Stimulated activated CD8-positive, alpha-beta memory T cell treated with anti-CD3 and anti-CD28 coated beads, Interleukin-2, amount 100 ng/mL, for 1 hour (primary cell): ENCODE data around the gene KRT36.

ENCODE experiments used
- DNase-seq, 2 donors: peaks; one replicate each; pipeline ENCODE4 v3.0.0-alpha.2; 2020; ENCODE audit warnings: low read depth in 2 of 2

KRT36 gene

GRCh38 chr17:41489531-41489930 lies at the start of gene KRT36:
Gene KRT36, minus strand, starts transcription at chr17:41489910. Its CDS starts 46 bp downstream, at chr17:41489864.
- DNase-seq, result no peak

DNA sequence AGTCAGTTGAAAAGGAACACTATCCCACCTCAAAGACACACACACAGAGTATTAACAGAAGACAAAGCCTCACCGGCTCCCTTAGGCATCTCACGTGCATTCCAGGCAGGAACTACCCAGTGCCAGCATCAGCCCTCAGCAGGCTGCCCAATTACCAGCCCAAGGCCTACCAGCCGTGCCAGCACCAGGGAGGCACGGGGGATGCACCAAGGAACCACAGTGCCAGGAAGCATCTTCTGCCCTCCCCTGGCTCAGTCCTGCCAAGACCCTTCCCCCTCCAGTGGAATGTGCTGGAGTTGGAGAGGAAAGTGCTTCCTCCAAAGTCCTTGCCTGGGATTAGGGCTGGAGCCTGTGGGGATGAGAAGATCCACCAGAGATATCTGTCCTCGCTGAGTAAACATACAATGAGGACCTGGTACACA lies 49.4 kb upstream of the KRT36 start:
- DNase-seq, result no peak

DNA sequence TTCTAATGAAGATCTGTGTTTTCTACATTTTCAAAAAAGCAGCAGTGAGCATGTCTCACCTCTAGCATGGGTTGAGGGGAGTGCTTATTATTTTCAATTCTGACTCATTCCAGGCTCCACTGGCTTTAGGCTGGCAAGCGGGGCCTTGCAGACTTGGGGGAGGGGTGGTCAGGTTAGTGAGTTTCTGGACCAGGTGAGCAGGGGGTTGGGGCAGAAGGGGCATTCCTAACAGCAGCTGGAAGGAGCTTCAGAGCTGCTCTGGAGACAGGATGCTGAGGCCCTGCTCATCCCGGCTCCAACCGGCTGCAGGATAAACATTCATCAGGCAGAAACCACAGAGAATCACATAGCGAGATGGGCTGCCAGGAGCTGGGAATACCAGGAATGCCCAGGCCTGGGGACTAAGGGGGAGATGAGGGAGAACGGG lies 48.9 kb upstream of the KRT36 start:
- DNase-seq, result no peak

DNA sequence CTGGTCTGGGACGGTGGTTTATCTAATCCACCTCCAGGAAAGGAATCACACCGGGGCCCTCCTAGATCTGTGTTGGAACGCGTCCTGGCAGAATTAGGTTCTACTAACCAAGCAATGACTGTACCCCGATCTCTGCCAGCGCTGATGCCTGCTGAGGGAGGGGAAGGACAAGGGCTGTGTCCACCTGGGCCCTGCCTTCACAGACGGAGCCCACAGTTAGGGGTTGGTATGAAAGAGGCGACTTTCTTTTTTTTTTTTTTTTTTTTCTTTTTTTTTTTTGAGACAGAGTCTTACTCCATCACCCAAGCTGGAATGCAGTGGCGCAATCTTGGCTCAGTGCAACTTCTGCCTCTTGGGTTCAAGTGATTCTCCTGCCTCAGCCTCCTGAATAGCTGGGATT lies 48.3 kb upstream of the KRT36 start:
- DNase-seq, result no peak

- no peak for DNase-seq
Observed at GRCh38 chr17:41537614-41537954, 47.9 kb upstream of the KRT36 start.

DNA sequence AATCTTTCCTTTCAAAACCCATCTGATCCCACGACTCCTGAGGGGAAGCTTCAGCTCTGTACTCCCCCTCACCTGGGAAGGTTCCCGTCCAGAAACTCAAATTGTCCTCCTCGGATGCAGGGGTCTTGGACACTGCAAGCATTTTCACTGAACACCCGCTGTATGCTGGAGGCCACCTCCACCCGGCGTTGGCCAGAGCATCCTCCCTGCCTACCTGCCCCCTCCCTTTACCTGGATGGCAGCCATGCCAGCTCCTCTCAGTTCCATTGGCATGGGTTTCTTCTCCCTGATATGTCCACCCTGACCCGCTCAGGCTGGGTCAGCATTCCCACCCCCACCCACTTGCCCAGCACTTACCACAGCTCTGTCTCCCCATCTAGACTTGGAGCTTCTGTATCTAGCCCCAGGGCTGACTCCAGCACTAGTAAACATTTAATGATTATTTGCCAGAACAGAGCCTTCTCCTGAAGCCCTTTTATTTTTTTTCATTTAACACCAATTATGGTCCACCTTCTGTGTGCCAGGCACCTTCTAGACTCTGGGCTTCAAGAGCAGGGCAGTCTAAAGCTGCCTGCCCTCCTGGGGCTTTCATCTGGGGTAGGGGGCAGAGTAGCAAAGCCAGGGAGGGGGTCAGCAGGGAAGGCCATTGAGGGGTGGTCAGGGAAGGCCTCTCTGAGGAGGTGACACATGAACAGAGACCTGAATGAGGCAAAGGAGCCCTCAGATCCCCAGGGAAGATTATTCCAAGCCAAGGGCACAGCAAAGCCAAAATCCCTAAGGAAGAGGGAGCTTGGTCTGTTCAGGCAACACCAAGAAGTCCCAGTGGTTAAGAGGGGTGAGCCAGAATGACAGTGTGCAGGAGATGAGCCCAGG lies 47.3 kb upstream of the KRT36 start:
- DNase-seq, result no peak

DNA sequence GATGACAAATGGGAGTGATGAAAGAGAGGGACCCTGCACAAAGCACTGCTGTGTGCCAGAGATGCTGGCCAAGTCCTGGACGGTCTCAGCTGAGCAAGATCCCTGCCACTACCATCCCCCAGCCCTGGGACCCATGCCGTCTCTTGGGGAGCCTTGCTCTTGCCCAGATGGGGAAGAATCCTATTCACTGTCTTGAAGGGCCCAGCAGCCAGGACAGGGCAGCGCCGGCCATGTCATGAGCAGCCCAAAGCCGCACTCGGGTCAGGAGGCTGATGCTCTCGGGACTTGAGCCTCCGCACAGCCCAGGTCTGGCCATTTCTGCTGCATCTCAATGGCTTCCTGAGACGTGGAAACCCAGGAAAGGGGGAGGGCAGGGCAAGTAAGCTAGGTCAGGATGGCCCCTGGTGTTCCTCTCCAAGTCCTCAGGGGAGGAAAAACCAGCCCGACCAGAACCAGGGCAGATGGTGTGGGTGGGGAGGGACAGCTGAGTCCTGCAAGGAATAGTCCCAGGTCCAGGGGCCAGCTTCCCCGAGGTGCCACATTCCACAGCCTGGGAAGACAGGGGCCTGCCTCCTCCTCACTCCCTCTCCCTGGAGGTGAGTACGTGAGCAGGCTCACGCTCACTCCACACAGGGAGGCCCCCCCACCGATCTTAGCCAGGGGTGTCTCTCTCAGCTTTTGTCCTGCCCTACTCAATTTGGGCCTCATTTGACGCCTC lies 46.2 kb upstream of the KRT36 start:
- DNase-seq, result no peak

GRCh38 chr17:41534899-41535546 lies 45.3 kb upstream of the KRT36 start:
- DNase-seq, result no peak

DNA sequence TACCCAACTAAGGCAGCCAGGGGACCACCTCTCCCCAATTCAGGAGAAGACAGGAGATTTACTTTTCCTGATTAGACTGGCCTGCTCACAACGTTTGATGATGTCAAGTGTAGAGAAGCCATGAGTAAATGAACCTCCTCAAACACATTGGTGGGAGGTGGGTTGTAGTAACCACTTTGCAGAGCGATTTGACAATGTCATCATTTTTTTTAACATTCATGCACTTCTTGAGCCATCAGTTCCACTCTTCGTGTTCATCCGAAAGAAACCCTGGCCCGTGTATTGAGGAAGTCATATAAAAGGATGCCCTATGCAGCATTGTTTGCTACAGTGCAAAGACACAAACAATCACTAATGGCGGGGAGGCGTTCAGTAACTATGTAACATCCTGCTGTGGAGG lies 43.9 kb upstream of the KRT36 start:
- DNase-seq, result no peak

- no peak for DNase-seq
Observed at GRCh38 chr17:41532947-41533570, 43.3 kb upstream of the KRT36 start.

- DNase-seq, result no peak
Observed at GRCh38 chr17:41531993-41532392, 42.3 kb upstream of the KRT36 start.

GRCh38 chr17:41530062-41531048 lies 40.6 kb upstream of the KRT36 start:
- DNase-seq, result no peak

- DNase-seq, result no peak
Observed at GRCh38 chr17:41529491-41529915, 39.8 kb upstream of the KRT36 start.

DNA sequence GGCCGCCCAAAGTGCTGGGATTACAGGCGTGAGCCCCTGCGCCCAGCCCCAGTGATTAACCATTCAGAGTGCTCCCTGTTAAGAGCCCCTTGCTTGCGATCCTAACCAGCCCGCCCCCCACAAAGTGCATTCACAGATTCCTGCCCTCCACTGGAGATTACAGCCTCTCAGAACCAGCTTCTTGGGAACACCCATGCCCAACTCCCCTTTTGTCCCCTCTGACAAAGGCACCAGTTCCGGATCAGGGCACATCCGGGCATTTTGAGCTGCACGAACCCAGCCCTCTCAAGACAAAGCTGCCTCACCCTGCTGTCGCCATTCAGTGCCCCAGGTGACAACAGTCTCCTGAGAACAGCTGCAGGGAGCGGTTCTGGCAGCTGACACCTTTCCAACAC lies 39.2 kb upstream of the KRT36 start:
- DNase-seq, result no peak

- DNase-seq, result no peak
Observed at GRCh38 chr17:41527063-41528023, 37.6 kb upstream of the KRT36 start.

GRCh38 chr17:41524261-41524660 lies 34.6 kb upstream of the KRT36 start:
- DNase-seq, result no peak

DNA sequence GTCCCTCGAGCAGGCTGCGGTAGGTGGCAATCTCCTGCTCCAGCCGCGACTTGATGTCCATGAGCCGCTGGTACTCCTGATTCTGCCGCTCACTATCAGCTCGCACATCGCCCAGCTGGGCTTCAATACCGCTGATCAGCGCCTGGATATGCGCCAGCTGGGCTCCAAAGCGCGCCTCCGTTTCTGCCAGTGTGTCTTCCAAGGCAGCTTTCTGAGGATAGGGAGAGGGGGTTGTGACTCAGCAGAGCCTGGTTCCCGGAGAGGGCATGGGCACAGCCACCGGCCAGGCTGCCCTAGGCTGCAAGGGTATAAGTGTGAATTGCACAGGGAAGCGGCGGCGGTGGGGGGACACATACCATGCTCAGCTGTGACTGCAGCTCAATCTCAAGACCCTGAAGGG lies 34.1 kb upstream of the KRT36 start:
- DNase-seq, result no peak

DNA sequence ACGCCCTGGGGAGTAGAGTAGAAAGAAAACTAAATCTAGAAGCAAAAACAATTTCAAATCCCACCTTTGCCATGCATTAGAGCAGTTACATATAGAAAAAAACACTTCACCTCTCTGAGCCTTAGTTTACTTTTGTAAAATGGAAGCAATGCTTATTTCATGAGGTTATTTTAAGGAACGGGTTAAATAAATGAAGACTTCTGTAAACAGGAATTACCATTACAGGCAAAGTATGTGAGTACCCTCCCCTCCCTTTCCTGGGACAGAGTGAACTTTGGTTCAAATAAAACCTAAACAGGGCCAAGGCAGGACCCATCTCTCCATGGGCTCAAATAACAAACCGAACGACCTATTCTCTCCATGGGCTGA lies 33.5 kb upstream of the KRT36 start:
- no peak for DNase-seq

DNA sequence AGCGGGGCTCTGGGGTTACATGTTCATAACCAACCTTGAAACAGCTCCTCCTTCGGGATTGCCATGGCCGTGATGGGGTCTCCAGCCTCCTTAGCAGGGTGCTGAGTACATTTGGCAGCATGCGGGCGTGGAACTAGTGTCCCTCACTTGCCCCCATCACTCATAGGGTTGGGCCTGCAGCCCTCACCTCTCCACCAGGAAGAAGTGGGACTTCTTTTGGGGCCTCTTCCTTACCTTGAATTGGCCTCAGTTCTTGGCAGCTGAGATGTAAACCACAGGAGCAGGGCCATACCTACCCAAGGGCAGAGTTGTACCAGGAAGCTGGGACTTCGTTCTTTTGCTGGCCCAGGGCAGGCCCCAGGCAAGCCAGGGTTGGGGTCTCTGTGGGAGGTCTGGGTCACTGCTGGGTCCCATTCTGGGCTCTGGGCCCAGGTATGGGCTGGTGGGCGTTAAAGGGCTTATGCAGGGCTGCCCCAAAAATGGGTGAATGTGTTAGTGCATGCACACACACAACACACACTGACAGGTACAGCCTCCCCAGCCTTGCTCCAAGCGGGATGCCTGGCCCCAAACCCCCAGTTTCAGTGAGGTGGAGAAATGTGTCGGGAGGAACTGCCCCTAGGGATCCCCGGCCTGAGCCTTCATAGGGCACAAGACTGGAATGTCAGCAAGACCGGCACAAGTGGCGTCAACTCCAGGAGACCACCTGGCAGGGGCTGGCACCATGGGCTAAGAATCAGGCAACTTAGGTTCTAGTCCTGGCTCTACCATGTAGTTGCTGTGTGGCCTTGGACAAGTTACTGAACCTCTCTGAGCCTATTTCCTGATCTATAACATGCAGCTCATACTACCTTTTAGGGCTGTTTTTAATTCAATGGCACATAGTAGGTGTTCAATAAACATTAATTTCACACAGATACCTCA lies 32.9 kb upstream of the KRT36 start:
- DNase-seq, result no peak
